ENCODE results near the gene SEL1L3.

Gene SEL1L3

GRCh38 chr4:25857851-25858400, 4.9 kb downstream of the SEL1L3 start:
- Histone ChIP-seq H3K9ac (ENCODE audit: low read length) (no peak overlapping the region), H3K79me2 (ENCODE audit: low read length) (peaks cover 86% of the 10 kb centered on the region), H3K4me2 (ENCODE audit: low read length) (no peak overlapping the region), H3K27me3 (ENCODE audit: low read depth, low read length) (no peaks in the 10 kb centered on the region), H4K20me1 (ENCODE audit: insufficient read depth, low read length) (peaks cover 71% of the 10 kb centered on the region), H3K4me3 (ENCODE audit: low read length) (no peak overlapping the region), H2AFZ (ENCODE audit: low read depth, low read length) (no peak overlapping the region), H3K9me3 (ENCODE audit: insufficient read depth, low read length) (no peaks in the 10 kb centered on the region), H3K36me3 (replicated peaks; ENCODE audit: low read depth, low read length) (peaks cover 26% of the 10 kb centered on the region), H3K27ac (ENCODE audit: low read length) (no peak overlapping the region), H3K4me1 (ENCODE audit: low read length) (peaks cover 30% of the 10 kb centered on the region)
- TF ChIP-seq EZH2phosphoT487 (IDR thresholded peaks at IDR 0.05; ENCODE audit: low read depth), result no peak
- TF ChIP-seq, protein P1, sequence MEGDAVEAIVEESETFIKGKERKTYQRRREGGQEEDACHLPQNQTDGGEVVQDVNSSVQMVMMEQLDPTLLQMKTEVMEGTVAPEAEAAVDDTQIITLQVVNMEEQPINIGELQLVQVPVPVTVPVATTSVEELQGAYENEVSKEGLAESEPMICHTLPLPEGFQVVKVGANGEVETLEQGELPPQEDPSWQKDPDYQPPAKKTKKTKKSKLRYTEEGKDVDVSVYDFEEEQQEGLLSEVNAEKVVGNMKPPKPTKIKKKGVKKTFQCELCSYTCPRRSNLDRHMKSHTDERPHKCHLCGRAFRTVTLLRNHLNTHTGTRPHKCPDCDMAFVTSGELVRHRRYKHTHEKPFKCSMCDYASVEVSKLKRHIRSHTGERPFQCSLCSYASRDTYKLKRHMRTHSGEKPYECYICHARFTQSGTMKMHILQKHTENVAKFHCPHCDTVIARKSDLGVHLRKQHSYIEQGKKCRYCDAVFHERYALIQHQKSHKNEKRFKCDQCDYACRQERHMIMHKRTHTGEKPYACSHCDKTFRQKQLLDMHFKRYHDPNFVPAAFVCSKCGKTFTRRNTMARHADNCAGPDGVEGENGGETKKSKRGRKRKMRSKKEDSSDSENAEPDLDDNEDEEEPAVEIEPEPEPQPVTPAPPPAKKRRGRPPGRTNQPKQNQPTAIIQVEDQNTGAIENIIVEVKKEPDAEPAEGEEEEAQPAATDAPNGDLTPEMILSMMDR (IDR thresholded peaks at IDR 0.05; ENCODE audit: low read depth, low read length), result no peak

GRCh38 chr4:25857403-25857802, 5.4 kb downstream of the SEL1L3 start:
- Histone ChIP-seq H3K9me3 (ENCODE audit: insufficient read depth, low read length) (no peaks in the 10 kb centered on the region), H3K4me1 (ENCODE audit: low read length) (peaks cover 30% of the 10 kb centered on the region), H2AFZ (ENCODE audit: low read depth, low read length) (no peak overlapping the region), H3K27ac (ENCODE audit: low read length) (no peak overlapping the region), H4K20me1 (ENCODE audit: insufficient read depth, low read length) (peaks cover 76% of the 10 kb centered on the region), H3K36me3 (replicated peaks; ENCODE audit: low read depth, low read length) (peaks cover 26% of the 10 kb centered on the region), H3K4me3 (ENCODE audit: low read length) (no peak overlapping the region), H3K4me2 (ENCODE audit: low read length) (no peak overlapping the region), H3K79me2 (ENCODE audit: low read length) (peaks cover 89% of the 10 kb centered on the region), H3K27me3 (ENCODE audit: low read depth, low read length) (no peaks in the 10 kb centered on the region), H3K9ac (ENCODE audit: low read length) (no peak overlapping the region)
- TF ChIP-seq, protein P1 (IDR thresholded peaks at IDR 0.05; ENCODE audit: low read depth, low read length), result peak; percentile 44
- TF ChIP-seq EZH2phosphoT487 (IDR thresholded peaks at IDR 0.05; ENCODE audit: low read depth), result no peak

GRCh38 chr4:25856756-25857155, 6.0 kb downstream of the SEL1L3 start:
- Histone ChIP-seq H3K27ac (ENCODE audit: low read length) (no peak overlapping the region), H3K4me2 (ENCODE audit: low read length) (no peak overlapping the region), H3K27me3 (ENCODE audit: low read depth, low read length) (no peaks in the 10 kb centered on the region), H3K4me3 (ENCODE audit: low read length) (no peak overlapping the region), H3K9ac (ENCODE audit: low read length) (no peak overlapping the region), H3K36me3 (replicated peaks; ENCODE audit: low read depth, low read length) (peaks cover 26% of the 10 kb centered on the region), H4K20me1 (ENCODE audit: insufficient read depth, low read length) (peaks cover 83% of the 10 kb centered on the region), H2AFZ (ENCODE audit: low read depth, low read length) (no peak overlapping the region), H3K4me1 (ENCODE audit: low read length) (peaks cover 29% of the 10 kb centered on the region), H3K79me2 (ENCODE audit: low read length) (peaks cover 89% of the 10 kb centered on the region), H3K9me3 (ENCODE audit: insufficient read depth, low read length) (no peaks in the 10 kb centered on the region)
- TF ChIP-seq EZH2phosphoT487 (IDR thresholded peaks at IDR 0.05; ENCODE audit: low read depth), result no peak
- TF ChIP-seq, protein P1 (IDR thresholded peaks at IDR 0.05; ENCODE audit: low read depth, low read length), result no peak

DNA sequence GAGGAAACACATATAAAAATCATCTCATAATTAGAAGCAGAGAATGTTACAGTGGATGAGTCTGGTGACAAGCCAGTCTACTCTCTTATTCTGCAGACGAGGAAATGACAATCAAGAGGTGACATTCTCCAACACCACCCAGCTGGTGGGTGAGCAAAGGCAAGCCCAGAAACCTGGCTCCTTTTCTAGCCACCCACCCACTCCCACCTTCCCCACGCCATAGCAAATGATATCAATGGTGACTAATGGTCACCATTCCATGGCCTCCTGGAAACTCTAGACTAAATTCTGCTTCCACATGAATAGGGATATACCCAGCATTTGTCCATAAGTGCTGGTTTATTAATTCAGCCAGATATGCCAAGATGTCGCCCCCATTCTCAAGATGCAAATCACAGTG, 10.7 kb downstream of the SEL1L3 start:
- peaks cover 4% of the 10 kb centered on the region; the same call in 1 of the 2 replicates for H3K4me1 ChIP-seq (ENCODE audit: low read length)
- no peak overlapping the region for H3K27ac ChIP-seq (ENCODE audit: low read length)
- no peak for TF ChIP-seq EZH2phosphoT487 (IDR thresholded peaks at IDR 0.05; ENCODE audit: low read depth)
- TF ChIP-seq, protein P1 (IDR thresholded peaks at IDR 0.05; ENCODE audit: low read depth, low read length), result no peak
- peaks cover 64% of the 10 kb centered on the region for H3K79me2 ChIP-seq (ENCODE audit: low read length)
- H2AFZ ChIP-seq (ENCODE audit: low read depth, low read length), result no peak overlapping the region
- no peak overlapping the region for H3K9ac ChIP-seq (ENCODE audit: low read length)
- no peak overlapping the region for H3K4me2 ChIP-seq (ENCODE audit: low read length)
- no peaks in the 10 kb centered on the region for H3K27me3 ChIP-seq (ENCODE audit: low read depth, low read length)
- peaks cover 17% of the 10 kb centered on the region for H3K36me3 ChIP-seq (replicated peaks; ENCODE audit: low read depth, low read length)
- H4K20me1 ChIP-seq (ENCODE audit: insufficient read depth, low read length), result peaks cover 91% of the 10 kb centered on the region
- no peaks in the 10 kb centered on the region for H3K9me3 ChIP-seq (ENCODE audit: insufficient read depth, low read length)
- H3K4me3 ChIP-seq (ENCODE audit: low read length), result no peak overlapping the region
